Raji (cell line): Measurements from ENCODE around the gene ZNF565.

Experiments
- POLR2A ChIP-seq: IDR thresholded peaks from 2 replicates; pipeline ENCODE4 v1.6.1; 2011; ENCODE audit warnings: low read depth, low read length, control low read depth; ENCODE audit not compliant: insufficient read depth

Gene ZNF565

DNA sequence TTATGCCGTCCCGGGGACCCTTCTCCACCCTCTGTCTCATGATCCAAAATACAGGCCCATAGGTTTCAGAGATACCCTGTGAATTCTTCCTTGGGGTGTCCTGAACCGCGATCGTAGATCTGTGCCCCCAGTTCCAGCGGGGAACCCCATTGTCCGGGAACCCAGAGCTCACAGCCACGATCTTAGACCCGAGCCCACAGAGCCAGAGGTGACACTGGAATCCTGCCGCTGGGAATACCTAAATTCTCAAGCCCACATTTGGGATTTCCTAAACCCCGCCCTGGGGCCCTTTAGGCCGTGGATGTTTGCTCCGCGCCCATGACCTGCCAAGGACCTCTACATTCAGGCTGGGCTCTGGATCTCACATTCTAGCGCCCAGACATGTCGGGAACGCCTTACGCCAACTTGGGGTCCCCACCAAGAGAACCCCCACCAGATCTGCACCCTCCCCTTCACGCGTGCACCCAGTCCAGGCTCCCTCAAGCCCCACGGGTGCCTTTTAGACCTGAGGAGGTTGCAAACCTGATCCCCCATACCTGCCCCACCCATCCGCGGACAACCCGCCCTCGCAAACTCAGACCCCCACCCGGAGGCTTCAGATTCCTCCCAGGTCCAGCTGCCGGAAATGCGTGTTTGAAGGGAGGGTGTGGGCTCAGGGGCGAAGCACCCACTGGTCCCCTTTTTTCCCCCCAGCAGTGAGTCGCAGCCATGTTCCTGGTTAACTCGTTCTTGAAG lies 74.0 kb downstream of the ZNF565 start:
- 0 out of 2 replicates have a peak, but pooled peaks have one; percentile 11 for TF ChIP-seq POLR2A

DNA sequence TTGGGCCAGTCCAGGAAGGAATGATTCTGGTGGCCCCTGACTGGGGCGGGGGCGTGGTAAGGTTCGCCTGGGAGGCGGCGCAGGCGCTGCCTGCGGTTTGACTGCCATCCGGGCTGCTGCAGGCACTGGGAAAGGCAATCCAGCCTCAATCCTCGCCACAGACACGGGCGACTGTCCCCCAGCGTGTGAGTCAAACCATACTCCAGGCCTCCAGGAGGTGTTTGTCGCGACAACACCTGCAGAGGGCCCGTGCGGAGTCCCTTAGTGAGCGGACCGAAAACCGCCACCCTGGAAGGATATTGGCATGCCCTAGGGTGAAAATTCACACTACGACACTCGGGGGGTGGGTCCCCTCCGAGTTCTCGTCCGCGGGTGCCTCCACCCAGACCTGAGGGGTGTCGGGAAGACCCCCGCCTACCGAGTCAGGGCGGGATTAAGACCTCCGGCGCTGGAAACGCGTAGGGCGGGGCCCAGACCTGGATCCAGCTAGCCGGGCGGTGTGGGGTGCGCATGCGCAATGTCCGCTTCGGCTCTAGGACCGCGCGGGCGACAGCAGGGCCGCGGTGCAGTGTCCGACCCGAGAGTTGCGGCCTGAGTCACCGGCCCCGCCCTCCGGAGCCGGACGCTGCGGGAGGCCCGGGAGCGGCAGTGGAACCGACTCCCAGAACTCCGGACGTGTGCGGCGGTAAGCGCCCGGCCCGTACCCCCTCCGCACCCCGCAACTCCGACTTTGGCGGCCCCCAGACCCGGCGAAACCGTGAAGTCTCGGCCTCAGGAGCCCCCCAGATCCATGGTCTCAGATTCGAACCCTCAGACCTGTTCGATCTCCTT lies 74.8 kb downstream of the ZNF565 start, which contains the start of gene CAPNS1:
TSS of gene CAPNS1 (plus strand) at position 594 of the 831 bp plus-strand sequence. CDS start 946 bp downstream, outside the sequence.
- peak; percentile 86 for TF ChIP-seq POLR2A

DNA sequence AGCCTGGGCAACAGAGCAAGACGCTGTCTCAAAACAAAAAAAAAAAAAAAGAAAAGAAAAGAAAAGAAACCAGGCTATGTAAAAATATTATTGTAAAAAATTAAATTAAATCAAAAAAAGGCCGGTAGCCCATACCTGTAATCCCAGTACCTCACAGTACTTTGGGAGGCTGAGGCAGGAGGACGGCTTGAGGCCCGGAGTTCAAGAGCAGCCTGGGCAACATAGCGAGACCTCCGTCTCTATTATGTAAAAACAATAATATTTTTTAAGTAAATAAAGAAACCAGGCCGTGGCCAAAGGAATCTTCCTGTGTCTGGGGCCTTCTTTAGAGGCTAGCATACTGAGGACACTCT lies 75.4 kb downstream of the ZNF565 start:
- no peak for TF ChIP-seq POLR2A

- TF ChIP-seq POLR2A: no peak
Measured at GRCh38 chr19:36136964-36137686, 77.3 kb downstream of the ZNF565 start.
